HEK293 (cell line): ENCODE results near the gene TPCN2.

ENCODE experiments used
- CTCF ChIA-PET: fragments of 350-600 bp; formaldehyde crosslinking; extraction: SDS; loops from one replicate; lab custom pipeline; 2021; ENCODE audit warnings: antibody characterized with exemption; lab: Yijun Ruan, JAX
- POLR2A ChIA-PET: fragments of 300-600 bp; formaldehyde crosslinking; extraction: SDS; loops from one replicate; lab custom pipeline; 2020; ENCODE audit warnings: antibody characterized with exemption, inconsistent platforms; lab: Yijun Ruan, JAX
- H3K27ac ChIP-seq: fragments of 200-500 bp; sonication (Bioruptor generic); 2 replicates; pipeline ENCODE4 v1.5.1; 2014; ENCODE audit warnings: low read depth, low read length, control low read depth, inconsistent platforms; ENCODE audit errors: extremely low read depth
- H3K36me3 ChIP-seq, 2 experiments: fragments of 200-500 bp in 1 of 2; sonication (Bioruptor generic) in 1 of 2; 1 replicate in 1 of 2; 2 replicates in 1 of 2; pipeline ENCODE4 v1.5.1; 2014 to 2017; ENCODE audit warnings: inconsistent platforms in 2 of 2, low read length in 2 of 2; ENCODE audit not compliant: control insufficient read depth in 2 of 2, insufficient read depth in 1 of 2
- H3K4me1 ChIP-seq: fragments of 200-500 bp; sonication (Bioruptor generic); 2 replicates; pipeline ENCODE4 v1.5.1; 2014; ENCODE audit warnings: mild to moderate bottlenecking, low read length, inconsistent platforms; ENCODE audit not compliant: control insufficient read depth, insufficient read depth
- H3K4me3 ChIP-seq: 2 replicates; pipeline ENCODE4 v1.5.1; 2011; ENCODE audit warnings: low read depth, mild to moderate bottlenecking, control low read depth, low read length, moderate library complexity
- H3K9me3 ChIP-seq: fragments of 200-500 bp; sonication (Bioruptor generic); 2 replicates; pipeline ENCODE4 v1.5.1; 2014; ENCODE audit warnings: low read depth, low read length, inconsistent platforms; ENCODE audit not compliant: control insufficient read depth, insufficient read depth
- GLI4 ChIP-seq: fragments of 450-650 bp; formaldehyde crosslinking; IDR thresholded peaks from 2 replicates; pipeline ENCODE4 v1.5.1; 2016; ENCODE audit warnings: missing biosample characterization, missing genetic modification characterization
- HOXC10 ChIP-seq: sonication (generic); formaldehyde crosslinking; IDR thresholded peaks from 2 replicates; pipeline ENCODE4 v1.8.1; 2023; ENCODE audit warnings: mild to moderate bottlenecking, missing genetic modification reagents
- KLF9 ChIP-seq: fragments of 450-650 bp; formaldehyde crosslinking; IDR thresholded peaks from 2 replicates; pipeline ENCODE4 v1.5.1; 2016; ENCODE audit warnings: missing biosample characterization, missing genetic modification characterization, low read depth
- MYNN ChIP-seq: fragments of 450-650 bp; formaldehyde crosslinking; IDR thresholded peaks from 2 replicates; pipeline ENCODE4 v1.5.1; 2016; ENCODE audit warnings: missing biosample characterization, missing genetic modification characterization, borderline replicate concordance
- OVOL3 ChIP-seq: fragments of 450-650 bp; formaldehyde crosslinking; IDR thresholded peaks from 2 replicates; pipeline ENCODE4 v1.5.1; 2016; ENCODE audit warnings: missing biosample characterization, missing genetic modification characterization
- RBAK ChIP-seq: fragments of 450-650 bp; formaldehyde crosslinking; IDR thresholded peaks from 2 replicates; pipeline ENCODE4 v1.5.1; 2016; ENCODE audit warnings: missing biosample characterization, missing genetic modification characterization
- SP7 ChIP-seq: fragments of 450-650 bp; formaldehyde crosslinking; IDR thresholded peaks from 2 replicates; pipeline ENCODE4 v1.5.1; 2016; ENCODE audit warnings: missing biosample characterization, missing genetic modification characterization
- TRIM28 ChIP-seq: IDR thresholded peaks from 2 replicates; pipeline ENCODE4 v1.6.1; 2011; ENCODE audit warnings: low read length, control low read depth, borderline replicate concordance
- YY1 ChIP-seq: fragments of 450-650 bp; formaldehyde crosslinking; IDR thresholded peaks from 2 replicates; pipeline ENCODE4 v1.5.1; 2018; ENCODE audit warnings: missing biosample characterization, missing genetic modification characterization
- ZBTB10 ChIP-seq: fragments of 450-650 bp; formaldehyde crosslinking; IDR thresholded peaks from 2 replicates; pipeline ENCODE4 v1.5.1; 2016; ENCODE audit warnings: missing biosample characterization, missing genetic modification characterization
- ZBTB7A ChIP-seq: fragments of 450-650 bp; formaldehyde crosslinking; IDR thresholded peaks from 2 replicates; pipeline ENCODE4 v1.5.1; 2016; ENCODE audit warnings: low read depth, missing biosample characterization, missing genetic modification characterization
- ZBTB8A ChIP-seq: fragments of 450-650 bp; formaldehyde crosslinking; IDR thresholded peaks from 2 replicates; pipeline ENCODE4 v1.5.1; 2016; ENCODE audit warnings: missing biosample characterization, missing genetic modification characterization
- ZNF10 ChIP-seq: fragments of 450-650 bp; formaldehyde crosslinking; IDR thresholded peaks from 2 replicates; pipeline ENCODE4 v1.5.1; 2017; ENCODE audit warnings: missing biosample characterization, missing genetic modification characterization
- ZNF2 ChIP-seq: fragments of 450-650 bp; formaldehyde crosslinking; IDR thresholded peaks from 2 replicates; pipeline ENCODE4 v1.5.1; 2016; ENCODE audit warnings: missing biosample characterization, missing genetic modification characterization
- ZNF311 ChIP-seq: fragments of 450-650 bp; formaldehyde crosslinking; IDR thresholded peaks from 2 replicates; pipeline ENCODE4 v1.5.1; 2017; ENCODE audit warnings: missing biosample characterization, missing genetic modification characterization, borderline replicate concordance
- ZNF366 ChIP-seq: fragments of 450-650 bp; formaldehyde crosslinking; conservative IDR thresholded peaks from 2 replicates; pipeline ENCODE4 v1.5.1; 2016; ENCODE audit warnings: missing biosample characterization, missing genetic modification characterization
- ZNF544 ChIP-seq: fragments of 450-650 bp; formaldehyde crosslinking; IDR thresholded peaks from 2 replicates; pipeline ENCODE4 v1.5.0; 2017; ENCODE audit warnings: missing biosample characterization, missing genetic modification characterization
- ZNF664 ChIP-seq: fragments of 450-650 bp; formaldehyde crosslinking; IDR thresholded peaks from 2 replicates; pipeline ENCODE4 v1.5.1; 2016; ENCODE audit warnings: missing biosample characterization, missing genetic modification characterization
- ZSCAN23 ChIP-seq: fragments of 450-650 bp; formaldehyde crosslinking; IDR thresholded peaks from 2 replicates; pipeline ENCODE4 v1.5.1; 2016; ENCODE audit warnings: missing biosample characterization, missing genetic modification characterization
- ZSCAN30 ChIP-seq: fragments of 450-650 bp; IDR thresholded peaks from 2 replicates; pipeline ENCODE4 v1.5.1; 2018; ENCODE audit warnings: missing biosample characterization, mild to moderate bottlenecking, missing genetic modification characterization, moderate library complexity
- TF ChIP-seq, protein P1 (sequence below): fragments of 450-650 bp; formaldehyde crosslinking; IDR thresholded peaks from 2 replicates; pipeline ENCODE4 v1.5.1; 2016; ENCODE audit warnings: missing biosample characterization, missing genetic modification characterization

The TPCN2 gene

GRCh38 chr11:69053169-69053477 lies 4.4 kb downstream of the TPCN2 start (continued):
- no peak for TF ChIP-seq ZSCAN30 (tag by site-specific recombination)
- no peak for TF ChIP-seq ZNF664 (tag by site-specific recombination)
- TF ChIP-seq, protein P1, sequence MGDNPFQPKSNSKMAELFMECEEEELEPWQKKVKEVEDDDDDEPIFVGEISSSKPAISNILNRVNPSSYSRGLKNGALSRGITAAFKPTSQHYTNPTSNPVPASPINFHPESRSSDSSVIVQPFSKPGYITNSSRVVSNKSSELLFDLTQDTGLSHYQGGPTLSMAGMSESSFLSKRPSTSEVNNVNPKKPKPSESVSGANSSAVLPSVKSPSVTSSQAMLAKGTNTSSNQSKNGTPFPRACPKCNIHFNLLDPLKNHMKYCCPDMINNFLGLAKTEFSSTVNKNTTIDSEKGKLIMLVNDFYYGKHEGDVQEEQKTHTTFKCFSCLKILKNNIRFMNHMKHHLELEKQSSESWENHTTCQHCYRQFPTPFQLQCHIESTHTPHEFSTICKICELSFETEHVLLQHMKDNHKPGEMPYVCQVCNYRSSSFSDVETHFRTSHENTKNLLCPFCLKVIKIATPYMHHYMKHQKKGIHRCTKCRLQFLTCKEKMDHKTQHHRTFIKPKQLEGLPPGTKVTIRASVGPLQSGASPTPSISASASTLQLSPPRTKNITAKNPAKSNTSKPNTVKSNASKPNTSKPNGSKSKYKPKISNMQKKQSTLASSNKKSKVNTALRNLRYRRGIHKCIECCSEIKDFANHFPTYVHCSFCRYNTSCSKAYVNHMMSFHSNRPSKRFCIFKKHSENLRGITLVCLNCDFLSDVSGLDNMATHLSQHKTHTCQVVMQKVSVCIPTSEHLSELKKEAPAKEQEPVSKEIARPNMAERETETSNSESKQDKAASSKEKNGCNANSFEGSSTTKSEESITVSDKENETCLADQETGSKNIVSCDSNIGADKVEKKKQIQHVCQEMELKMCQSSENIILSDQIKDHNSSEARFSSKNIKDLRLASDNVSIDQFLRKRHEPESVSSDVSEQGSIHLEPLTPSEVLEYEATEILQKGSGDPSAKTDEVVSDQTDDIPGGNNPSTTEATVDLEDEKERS: no peak
- no peak for TF ChIP-seq ZBTB7A (tag by site-specific recombination)
- no peak for TF ChIP-seq ZNF311

DNA sequence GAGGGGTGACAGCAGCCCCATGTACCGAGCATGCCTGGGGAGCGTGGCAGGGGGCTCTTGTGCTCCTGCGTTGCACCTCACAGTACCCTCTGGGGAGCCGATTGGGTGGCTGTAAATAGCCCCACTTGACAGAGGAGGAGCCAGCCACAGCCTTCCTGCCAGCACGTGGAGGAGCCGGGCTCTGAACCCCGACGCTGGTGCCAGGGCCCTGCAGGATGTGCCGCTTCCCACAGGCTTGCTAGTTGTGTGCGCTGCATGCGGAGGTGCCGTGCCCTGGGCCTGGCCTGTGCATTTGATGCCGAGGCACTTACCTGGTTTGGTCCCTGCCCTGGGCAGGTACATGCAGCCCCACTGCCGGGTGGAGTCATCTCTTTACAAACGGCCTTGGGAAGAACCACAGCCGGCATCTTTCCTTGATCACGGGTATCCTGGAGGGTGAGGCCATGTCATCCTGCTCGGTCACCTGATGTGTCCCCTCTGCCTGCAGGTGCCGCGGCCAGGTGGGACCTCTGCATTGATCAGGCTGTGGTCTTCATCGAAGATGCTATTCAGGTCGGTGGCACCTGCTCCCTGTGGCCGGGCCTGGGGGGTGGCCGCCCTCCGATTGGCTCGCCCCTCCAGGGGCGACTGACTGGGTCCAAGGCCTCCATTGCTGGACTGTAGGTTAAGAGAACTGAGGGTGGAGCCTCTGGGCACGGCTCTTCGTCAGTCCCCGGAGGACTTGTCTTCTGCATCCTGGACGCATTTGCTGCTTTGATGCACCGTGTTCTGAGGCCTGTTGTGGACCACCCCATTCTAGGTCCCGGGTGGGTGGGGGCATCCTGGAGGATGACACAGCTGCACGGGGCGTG lies 5.0 kb downstream of the TPCN2 start:
- peaks cover 0 to 34% of the 10 kb centered on the region in 2 experiments; a peak in 1 of 3 replicates for H3K36me3 ChIP-seq
- H3K9me3 ChIP-seq: no peaks in the 10 kb centered on the region
- no peak overlapping the region for H3K4me3 ChIP-seq
- CTCF ChIA-PET: no interaction called here
- POLR2A ChIA-PET: no interaction called here
- H3K27ac ChIP-seq: no peak overlapping the region
- no peaks in the 10 kb centered on the region for H3K4me1 ChIP-seq
- TF ChIP-seq RBAK (tag by site-specific recombination): no peak
- no peak for TF ChIP-seq ZNF2 (tag by site-specific recombination)
- TF ChIP-seq ZNF366 (tag by site-specific recombination): no peak
- TF ChIP-seq ZBTB10 (tag by site-specific recombination): no peak
- no peak for TF ChIP-seq ZNF544 (tag by site-specific recombination)
- TF ChIP-seq ZSCAN23 (tag by site-specific recombination): no peak
- TF ChIP-seq GLI4: no peak
- no peak for TF ChIP-seq ZNF10 (tag by site-specific recombination)
- no peak for TF ChIP-seq YY1 (tag by site-specific recombination)
- no peak for TF ChIP-seq SP7 (tag by site-specific recombination)
- no peak for TF ChIP-seq OVOL3 (tag by site-specific recombination)
- no peak for TF ChIP-seq HOXC10 (CRISPR knock-in tag)
- TF ChIP-seq ZBTB8A: no peak
- no peak for TF ChIP-seq KLF9 (tag by site-specific recombination)
- no peak for TF ChIP-seq MYNN (tag by site-specific recombination)
- no peak for TF ChIP-seq TRIM28
